Measurements from ENCODE around the gene IL12RB2.
"Not testable (repeated sequence)": the region's sequence is repeated elsewhere in the genome, so short reads cannot be mapped to it uniquely, and the experiment has no call there.

Gene IL12RB2

GRCh38 chr1:67400029-67400786 is 92.5 kb downstream of the IL12RB2 start:
- not testable (repeated sequence) for DNase-seq

- DNase-seq, result no peak
Measured at GRCh38 chr1:67401443-67401842, 93.8 kb downstream of the IL12RB2 start.

GRCh38 chr1:67404212-67404620 is 96.5 kb downstream of the IL12RB2 start:
- no peak for DNase-seq

GRCh38 chr1:67405473-67406245 is 98.0 kb downstream of the IL12RB2 start:
- DNase-seq, result no peak

- DNase-seq, result no peak
Measured at GRCh38 chr1:67407498-67407897, 99.8 kb downstream of the IL12RB2 start.

GRCh38 chr1:67408148-67408547 is 100.5 kb downstream of the IL12RB2 start:
- no peak for DNase-seq

GRCh38 chr1:67413101-67413500 is 105.4 kb downstream of the IL12RB2 start:
- DNase-seq, result not testable (repeated sequence)

GRCh38 chr1:67414574-67414973 is 106.9 kb downstream of the IL12RB2 start:
- no peak for DNase-seq

- no peak for DNase-seq
Measured at GRCh38 chr1:67415041-67415440, 107.4 kb downstream of the IL12RB2 start.

- DNase-seq, result not testable (repeated sequence)
Measured at GRCh38 chr1:67417733-67418132, 110.1 kb downstream of the IL12RB2 start.

GRCh38 chr1:67418839-67419586 is 111.3 kb downstream of the IL12RB2 start:
- DNase-seq, result no peak

- no peak for DNase-seq
Measured at GRCh38 chr1:67420835-67421492, 113.3 kb downstream of the IL12RB2 start.

GRCh38 chr1:67427465-67427864 is 119.8 kb downstream of the IL12RB2 start:
- no peak for DNase-seq

GRCh38 chr1:67427947-67428346 is 120.3 kb downstream of the IL12RB2 start:
- no peak for DNase-seq

- no peak for DNase-seq
Measured at GRCh38 chr1:67429011-67429527, 121.4 kb downstream of the IL12RB2 start.

GRCh38 chr1:67429528-67430357 is 122.1 kb downstream of the IL12RB2 start:
- DNase-seq, result no peak

GRCh38 chr1:67430358-67431155 is 122.9 kb downstream of the IL12RB2 start, which contains the start of gene SERBP1:
TSS of gene SERBP1 (minus strand) at chr1:67430402. CDS start at chr1:67430300, 102 bp downstream.
- DNase-seq, result peak; percentile 88

- DNase-seq, result no peak
Measured at GRCh38 chr1:67431156-67431765, 123.6 kb downstream of the IL12RB2 start.

- no peak for DNase-seq
Measured at GRCh38 chr1:67431869-67432578, 124.4 kb downstream of the IL12RB2 start.

All from activated gamma-delta T cell (primary cell).